Fibroblast of lung (primary cell): ENCODE results near the gene WDR35. TPM values are rescaled to one million over a fixed set of nuclear protein-coding genes. Genes with fewer than 3 reads are reported as not detected.

Source experiments
- DNase-seq, 2 donors: peaks; one replicate each; pipeline versions ENCODE4 v3.0.0 to v3.0.0-alpha.2; 2010; ENCODE audit warnings: low read depth in 2 of 2
- H2AFZ ChIP-seq: 2 replicates; pipeline ENCODE4 v1.5.1; 2012; ENCODE audit warnings: low read length, control low read depth, inconsistent platforms
- H3K27ac ChIP-seq: 2 replicates; pipeline ENCODE4 v1.5.1; 2011; ENCODE audit warnings: low read length, control low read depth; ENCODE audit not compliant: insufficient read depth
- H3K27me3 ChIP-seq: 2 replicates; pipeline ENCODE4 v1.5.1; 2011; ENCODE audit warnings: mild to moderate bottlenecking, low read length; ENCODE audit not compliant: control insufficient read depth, insufficient read depth
- H3K36me3 ChIP-seq: 2 replicates; pipeline ENCODE4 v1.5.1; 2011; ENCODE audit warnings: low read length; ENCODE audit not compliant: control insufficient read depth, insufficient read depth
- H3K4me1 ChIP-seq: 2 replicates; pipeline ENCODE4 v1.5.1; 2011; ENCODE audit warnings: low read length; ENCODE audit not compliant: control insufficient read depth, insufficient read depth; ENCODE audit errors: extremely low read depth
- H3K4me2 ChIP-seq: 2 replicates; pipeline ENCODE4 v1.5.1; 2011; ENCODE audit warnings: low read length, control low read depth; ENCODE audit not compliant: insufficient read depth; ENCODE audit errors: extremely low read depth
- H3K4me3 ChIP-seq, 4 experiments: fragments of 200-600 bp in 1 of 4; sonication (generic) in 1 of 4; replicated peaks in 1 of 4; 2 replicates each; pipeline ENCODE4 v1.5.1; 2011 to 2016; ENCODE audit warnings: low read length in 4 of 4, low read depth in 3 of 4, mild to moderate bottlenecking in 3 of 4, control low read depth in 2 of 4, inconsistent platforms in 1 of 4, mixed read lengths in 1 of 4; ENCODE audit not compliant: insufficient read depth in 1 of 4; ENCODE audit errors: control extremely low read depth in 1 of 4
- H3K79me2 ChIP-seq: 2 replicates; pipeline ENCODE4 v1.5.1; 2012; ENCODE audit warnings: mild to moderate bottlenecking, low read length, inconsistent platforms; ENCODE audit not compliant: control insufficient read depth, insufficient read depth
- H3K9ac ChIP-seq: 2 replicates; pipeline ENCODE4 v1.5.1; 2011; ENCODE audit warnings: mild to moderate bottlenecking, low read length, control low read depth; ENCODE audit not compliant: insufficient read depth
- H3K9me3 ChIP-seq: 2 replicates; pipeline ENCODE4 v1.5.1; 2012; ENCODE audit warnings: low read depth, low read length; ENCODE audit not compliant: control insufficient read depth, insufficient read depth
- H4K20me1 ChIP-seq: 2 replicates; pipeline ENCODE4 v1.5.1; 2011; ENCODE audit warnings: low read length; ENCODE audit not compliant: control insufficient read depth, insufficient read depth; ENCODE audit errors: extremely low read depth
- CTCF ChIP-seq, 2 donors: IDR thresholded peaks in 1 of 2; conservative IDR thresholded peaks in 1 of 2; 1 replicate in 1 of 2; 2 replicates in 1 of 2; pipeline ENCODE4 v1.5.1; 2011 to 2012; ENCODE audit warnings: low read length in 2 of 2, control low read depth in 1 of 2, inconsistent platforms in 1 of 2, low read depth in 1 of 2, mild to moderate bottlenecking in 1 of 2
- EZH2 ChIP-seq: IDR thresholded peaks from 2 replicates; pipeline ENCODE4 v1.5.1; 2012; ENCODE audit warnings: low read length, control low read depth, mild to moderate bottlenecking; ENCODE audit errors: missing control alignments
- polyA plus RNA-seq, 2 donors: library from polyadenylated mRNA; depleted of rRNA in 1 of 2; stranded (reverse) in 1 of 2; unstranded in 1 of 2; fragments of >200 nt; gene quantifications; 2 replicates each; pipeline ENCODE4 v1.2.1, GENCODE V29; 2011 to 2012; ENCODE audit warnings: missing spikeins in 1 of 2
- total RNA-seq: library from RNA; depleted of rRNA; stranded (reverse); fragments of >200 nt; gene quantifications from 2 replicates; pipeline ENCODE4 v1.2.1, GENCODE V29; 2014

The WDR35 gene
- total and polyA plus RNA-seq, 2 donors (not counting 1 experiment from before 2014, with no cell fraction given), result 8.3 to 11.6 TPM

- Histone ChIP-seq H3K9me3 (no peaks in the 10 kb centered on the region), H3K36me3 (no peaks in the 10 kb centered on the region), H3K4me2 (peak within 1 kb of the TSS; percentile 58), H3K27me3 (no peaks in the 10 kb centered on the region), H4K20me1 (no peaks in the 10 kb centered on the region), H3K79me2 (no peaks in the 10 kb centered on the region), H3K9ac (peak within 1 kb of the TSS; percentile 39), H3K4me3 (peak within 1 kb of the TSS; percentile 30 to 60 (median 37)), H2AFZ (peak within 1 kb of the TSS; percentile 74), H3K4me1 (no peaks in the 10 kb centered on the region), H3K27ac (no peak within 1 kb of the TSS)
- TF ChIP-seq EZH2 (no peak), CTCF (conservative IDR thresholded peaks at IDR 0.05 in 1 of 2, IDR thresholded peaks at IDR 0.05 in 1 of 2; ENCODE audit: low read depth in 1 of 2, low read length in 2 of 2) (no peak)
- peak; percentile 20 to 61 for DNase-seq
Observed at GRCh38 chr2:20012282-20013125, 22.6 kb upstream of the WDR35 start, which contains the start of gene MATN3. Gene MATN3 (minus strand): TSS chr2:20012668. CDS start chr2:20012631, 37 bp downstream.

DNA sequence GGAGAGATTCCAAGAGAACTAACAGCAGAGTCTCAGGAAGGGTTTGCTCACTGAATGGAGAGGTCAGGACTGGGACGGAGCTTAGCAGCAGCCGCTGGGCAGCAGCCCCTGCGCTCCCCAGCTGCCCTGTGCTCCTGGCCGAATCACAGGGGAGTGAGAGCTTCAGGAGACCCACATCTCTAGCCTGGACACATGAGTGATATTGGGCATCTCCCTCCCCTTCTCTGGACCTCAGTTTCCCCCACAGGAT is 22.1 kb upstream of the WDR35 start:
- TF ChIP-seq CTCF (conservative IDR thresholded peaks at IDR 0.05 in 1 of 2, IDR thresholded peaks at IDR 0.05 in 1 of 2; ENCODE audit: low read depth in 1 of 2, low read length in 2 of 2) (no peak), EZH2 (no peak)
- H2AFZ ChIP-seq, result peak overlapping the region; percentile 38
- H3K4me2 ChIP-seq, result peak overlapping the region; percentile 58
- no peaks in the 10 kb centered on the region for H3K36me3 ChIP-seq
- H3K79me2 ChIP-seq, result no peaks in the 10 kb centered on the region
- peak overlapping the region; percentile 19 to 60 (median 36) for H3K4me3 ChIP-seq
- H3K9ac ChIP-seq, result no peak overlapping the region
- no peaks in the 10 kb centered on the region for H3K4me1 ChIP-seq
- no peaks in the 10 kb centered on the region for H3K9me3 ChIP-seq
- no peaks in the 10 kb centered on the region for H4K20me1 ChIP-seq
- DNase-seq, result no peak
- no peak overlapping the region for H3K27ac ChIP-seq
- H3K27me3 ChIP-seq, result no peaks in the 10 kb centered on the region

- no peaks in the 10 kb centered on the region for H4K20me1 ChIP-seq
- H3K79me2 ChIP-seq, result no peaks in the 10 kb centered on the region
- peak overlapping the region; percentile 58 for H3K4me2 ChIP-seq
- no peak for DNase-seq
- H3K36me3 ChIP-seq, result no peaks in the 10 kb centered on the region
- H3K4me1 ChIP-seq, result no peaks in the 10 kb centered on the region
- TF ChIP-seq EZH2 (no peak), CTCF (conservative IDR thresholded peaks at IDR 0.05 in 1 of 2, IDR thresholded peaks at IDR 0.05 in 1 of 2; ENCODE audit: low read depth in 1 of 2, low read length in 2 of 2) (no peak)
- no peaks in the 10 kb centered on the region for H3K9me3 ChIP-seq
- no peak overlapping the region for H3K4me3 ChIP-seq
- H3K9ac ChIP-seq, result no peak overlapping the region
- no peaks in the 10 kb centered on the region for H3K27me3 ChIP-seq
- no peak overlapping the region for H3K27ac ChIP-seq
- H2AFZ ChIP-seq, result no peak overlapping the region
Observed at GRCh38 chr2:20011276-20012031, 21.5 kb upstream of the WDR35 start.
